Left kidney (tissue), 8 donors: ENCODE data around the gene SLC29A3. TPM values are rescaled to one million over a fixed set of nuclear protein-coding genes. Genes with fewer than 3 reads are reported as not detected.
"Not testable (repeated sequence)": the region's sequence is repeated elsewhere in the genome, so short reads cannot be mapped to it uniquely, and the experiment has no call there.

Experiments used
- DNase-seq: peaks from one replicate; pipeline ENCODE4 v3.0.0-alpha.2; 2013
- long read RNA-seq, 8 donors: transcript quantifications; one replicate each; lab custom pipeline, GENCODE V29; 2026
- polyA plus RNA-seq: library from polyadenylated mRNA; unstranded; fragments of 120-200 nt; gene quantifications from one replicate; pipeline ENCODE4 v1.2.1, GENCODE V29; 2013; ENCODE audit not compliant: insufficient read length

Gene SLC29A3
- polyA plus RNA-seq: 7.0 TPM
- long read RNA-seq, donor 1, partial matches to known transcripts: 0 of 2 reads
- long read RNA-seq, donor 1, other reads (novel, unspliced or antisense): 0 of 2 reads
- long read RNA-seq, donor 2, partial matches to known transcripts: 0 of 2 reads
- long read RNA-seq, donor 2, other reads (novel, unspliced or antisense): 0 of 2 reads
- long read RNA-seq, donor 3, partial matches to known transcripts: 0 of 1 reads
- long read RNA-seq, donor 3, other reads (novel, unspliced or antisense): 0 of 1 reads
- long read RNA-seq, donor 4, partial matches to known transcripts: 0 of 1 reads
- long read RNA-seq, donor 4, other reads (novel, unspliced or antisense): 0 of 1 reads
- long read RNA-seq, donor 5, partial matches to known transcripts: 0 of 1 reads
- long read RNA-seq, donor 5, other reads (novel, unspliced or antisense): 0 of 1 reads
- long read RNA-seq, donor 6, partial matches to known transcripts: 0 of 1 reads
- long read RNA-seq, donor 6, other reads (novel, unspliced or antisense): 0 of 1 reads
- long read RNA-seq, donor 7, transcript SLC29A3-205 (6 exons, 2,262 nt): major isoform, 5 of 5 reads
- long read RNA-seq, donor 7, partial matches to known transcripts: 0 of 5 reads
- long read RNA-seq, donor 7, other reads (novel, unspliced or antisense): 0 of 5 reads
- long read RNA-seq, donor 8, partial matches to known transcripts: 0 of 1 reads
- long read RNA-seq, donor 8, other reads (novel, unspliced or antisense): 0 of 1 reads

GRCh38 chr10:71319042-71319799 is at the start of gene SLC29A3:
Gene SLC29A3 (plus strand): TSS chr10:71319259. CDS start chr10:71319310, 51 bp downstream.
- DNase-seq: peak; percentile 76

- DNase-seq: peak; percentile 56
Measured at GRCh38 chr10:71269301-71270288, 49.5 kb upstream of the SLC29A3 start.

- DNase-seq: peak; percentile 83
Measured at GRCh38 chr10:71270301-71271220, 48.5 kb upstream of the SLC29A3 start.

- DNase-seq: no peak
Measured at GRCh38 chr10:71271662-71272055, 47.4 kb upstream of the SLC29A3 start.

- no peak for DNase-seq
Measured at GRCh38 chr10:71272056-71272771, 46.8 kb upstream of the SLC29A3 start.

GRCh38 chr10:71272974-71273373 is 46.1 kb upstream of the SLC29A3 start:
- not testable (repeated sequence) for DNase-seq

- DNase-seq: no peak
Measured at GRCh38 chr10:71273506-71273905, 45.6 kb upstream of the SLC29A3 start.

GRCh38 chr10:71274901-71275796 is 43.9 kb upstream of the SLC29A3 start:
- no peak for DNase-seq

GRCh38 chr10:71276873-71277272 is 42.2 kb upstream of the SLC29A3 start:
- DNase-seq: no peak

- no peak for DNase-seq
Measured at GRCh38 chr10:71277914-71278665, 41.0 kb upstream of the SLC29A3 start.

GRCh38 chr10:71278691-71279588 is 40.1 kb upstream of the SLC29A3 start:
- no peak for DNase-seq

GRCh38 chr10:71279590-71280170 is 39.4 kb upstream of the SLC29A3 start:
- no peak for DNase-seq

- DNase-seq: no peak
Measured at GRCh38 chr10:71280216-71280615, 38.8 kb upstream of the SLC29A3 start.

GRCh38 chr10:71280825-71281224 is 38.2 kb upstream of the SLC29A3 start:
- no peak for DNase-seq

GRCh38 chr10:71281646-71282322 is 37.3 kb upstream of the SLC29A3 start:
- no peak for DNase-seq

- DNase-seq: no peak
Measured at GRCh38 chr10:71282323-71282680, 36.8 kb upstream of the SLC29A3 start.
